HG03139 (cell line): ENCODE results near the gene TBC1D22A.

ENCODE experiments used
- ATAC-seq: cut with Tn5 transposase; IDR thresholded peaks from one replicate; pipeline ENCODE4 v1.9.1; 2021; ENCODE audit not compliant: unreplicated experiment

The TBC1D22A gene

GRCh38 chr22:47066616-47066905, 304.1 kb downstream of the TBC1D22A start:
- ATAC-seq = no peak

DNA sequence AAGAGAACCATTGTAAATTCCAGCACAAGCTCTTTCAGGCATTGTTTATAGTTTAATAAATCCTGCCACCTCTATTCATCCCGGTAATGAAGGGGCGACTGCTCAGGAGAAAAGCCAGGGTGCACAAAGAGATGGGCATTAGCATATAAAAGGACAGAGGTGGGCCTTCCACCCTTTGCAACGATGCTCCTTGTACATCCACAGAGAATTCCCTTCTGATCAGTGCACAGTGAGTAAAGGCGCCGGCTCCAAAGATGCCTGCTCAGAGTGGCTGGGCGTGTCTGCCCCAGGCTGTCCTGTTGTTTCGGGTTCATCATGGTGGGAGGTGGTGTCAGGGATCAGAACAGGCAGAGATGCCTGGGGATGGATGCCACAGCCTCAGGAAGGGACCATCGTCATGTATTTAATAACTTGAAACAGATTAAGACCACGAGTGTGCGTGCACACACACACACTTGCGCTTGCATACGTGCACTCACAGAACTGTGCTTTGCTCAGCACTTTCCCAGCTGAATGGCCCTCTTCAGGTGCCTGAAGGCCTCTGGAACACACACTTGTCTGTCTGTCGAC, 305.0 kb downstream of the TBC1D22A start:
- no peak for ATAC-seq

GRCh38 chr22:47067911-47068625, 305.6 kb downstream of the TBC1D22A start:
- ATAC-seq = no peak

- ATAC-seq = no peak
Measured at GRCh38 chr22:47068626-47068996, 306.2 kb downstream of the TBC1D22A start.

GRCh38 chr22:47069270-47069669, 306.8 kb downstream of the TBC1D22A start:
- ATAC-seq = no peak

- no peak for ATAC-seq
Measured at GRCh38 chr22:47071078-47071806, 308.8 kb downstream of the TBC1D22A start.

DNA sequence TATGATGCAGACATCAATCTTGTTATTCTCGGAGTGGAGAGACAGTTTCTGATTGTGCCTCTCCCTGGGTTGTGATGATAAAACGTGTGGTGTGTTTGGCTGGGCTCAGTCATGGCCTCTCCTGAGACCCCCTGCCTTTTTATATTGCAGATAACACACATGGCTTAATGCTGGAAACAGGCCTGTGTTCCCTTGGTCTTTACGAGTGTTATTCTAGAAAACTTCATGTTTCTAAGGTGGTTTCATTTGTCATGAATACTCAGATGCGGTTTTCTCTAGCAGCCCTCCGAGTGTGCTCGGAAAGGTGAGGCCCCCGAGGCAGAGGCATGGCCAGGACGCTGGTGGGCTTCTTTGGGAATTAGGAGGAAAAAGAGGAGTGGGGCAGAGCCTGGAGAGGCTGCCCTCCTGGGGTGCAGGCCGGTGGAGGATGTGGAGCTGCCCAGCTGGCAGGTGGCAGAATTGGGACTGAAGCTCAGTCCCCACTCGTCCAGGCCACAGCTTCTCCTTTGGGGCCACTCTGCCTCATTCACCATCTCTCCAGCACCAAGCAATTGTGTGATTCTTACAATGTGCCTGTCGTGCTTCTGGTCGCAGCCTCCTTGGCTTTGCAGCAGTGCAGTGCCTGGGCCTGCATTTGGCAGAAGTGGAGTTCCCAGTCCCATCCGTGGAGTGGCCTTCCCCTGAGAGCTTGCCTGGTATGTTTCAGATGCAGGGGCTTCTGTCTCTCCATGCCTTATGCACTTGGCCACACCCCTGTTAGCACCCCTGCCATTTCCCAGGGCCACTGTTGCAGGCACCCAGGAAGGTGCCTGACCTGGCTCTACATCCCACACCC, 309.6 kb downstream of the TBC1D22A start:
- ATAC-seq = no peak

GRCh38 chr22:47072642-47072967, 310.2 kb downstream of the TBC1D22A start:
- no peak for ATAC-seq

- no peak for ATAC-seq
Measured at GRCh38 chr22:47073075-47073474, 310.6 kb downstream of the TBC1D22A start.

- no peak for ATAC-seq
Measured at GRCh38 chr22:47074105-47074504, 311.7 kb downstream of the TBC1D22A start.

- ATAC-seq = no peak
Measured at GRCh38 chr22:47075568-47075967, 313.1 kb downstream of the TBC1D22A start.

- ATAC-seq = no peak
Measured at GRCh38 chr22:47076758-47077157, 314.3 kb downstream of the TBC1D22A start.

GRCh38 chr22:47080100-47080499, 317.6 kb downstream of the TBC1D22A start:
- no peak for ATAC-seq

GRCh38 chr22:47082505-47082904, 320.1 kb downstream of the TBC1D22A start:
- no peak for ATAC-seq

- ATAC-seq = no peak
Measured at GRCh38 chr22:47083379-47083986, 321.0 kb downstream of the TBC1D22A start.

DNA sequence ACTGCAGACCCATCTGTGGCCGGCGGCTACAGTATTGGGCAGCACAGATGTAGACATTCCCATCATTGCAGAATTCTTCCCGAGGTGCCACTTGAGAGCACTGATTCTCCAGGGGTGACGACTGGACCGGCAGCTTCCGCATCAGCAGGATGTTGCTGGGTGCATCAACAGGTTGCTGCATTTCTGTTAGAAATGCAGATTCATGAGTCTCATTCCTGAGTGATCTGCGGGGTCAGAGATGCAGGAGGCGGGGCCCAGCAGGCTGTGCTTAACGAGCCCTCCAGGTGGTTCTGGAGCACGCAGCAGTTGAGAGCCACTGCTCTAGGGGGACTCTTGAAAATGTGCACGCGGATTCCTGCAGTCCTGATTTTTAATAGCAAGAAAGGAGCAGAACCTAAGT, 321.8 kb downstream of the TBC1D22A start:
- no peak for ATAC-seq

DNA sequence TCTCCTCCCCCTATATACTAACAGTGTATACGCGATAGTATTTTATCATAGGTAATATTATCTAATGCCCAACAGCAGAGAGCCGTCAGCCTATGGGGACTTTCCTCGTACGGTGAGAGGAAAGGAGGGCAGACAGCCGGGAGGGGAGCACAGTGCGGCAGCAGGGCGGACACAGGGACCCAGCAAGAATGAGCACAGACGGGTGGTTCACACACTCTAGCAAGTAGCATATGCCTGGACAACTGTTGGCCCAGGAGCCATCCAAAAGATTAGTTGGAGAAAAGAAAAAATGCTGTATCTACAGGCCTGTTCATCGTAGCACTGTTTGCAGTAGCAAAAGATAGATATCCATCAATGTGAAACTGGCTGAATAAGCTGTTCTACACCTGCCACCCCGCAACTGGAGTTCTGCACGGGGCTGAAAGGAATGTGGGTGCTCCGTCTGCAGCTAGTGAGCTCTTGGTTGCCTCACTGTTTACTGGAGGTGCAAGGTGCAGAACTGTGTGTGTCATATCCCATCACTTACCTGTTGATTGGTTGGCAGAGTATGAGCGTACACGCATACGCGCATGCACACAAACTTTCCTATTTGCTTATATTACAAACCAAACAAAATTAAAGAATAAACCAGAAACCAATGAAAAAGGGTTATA, 324.3 kb downstream of the TBC1D22A start:
- ATAC-seq = no peak

DNA sequence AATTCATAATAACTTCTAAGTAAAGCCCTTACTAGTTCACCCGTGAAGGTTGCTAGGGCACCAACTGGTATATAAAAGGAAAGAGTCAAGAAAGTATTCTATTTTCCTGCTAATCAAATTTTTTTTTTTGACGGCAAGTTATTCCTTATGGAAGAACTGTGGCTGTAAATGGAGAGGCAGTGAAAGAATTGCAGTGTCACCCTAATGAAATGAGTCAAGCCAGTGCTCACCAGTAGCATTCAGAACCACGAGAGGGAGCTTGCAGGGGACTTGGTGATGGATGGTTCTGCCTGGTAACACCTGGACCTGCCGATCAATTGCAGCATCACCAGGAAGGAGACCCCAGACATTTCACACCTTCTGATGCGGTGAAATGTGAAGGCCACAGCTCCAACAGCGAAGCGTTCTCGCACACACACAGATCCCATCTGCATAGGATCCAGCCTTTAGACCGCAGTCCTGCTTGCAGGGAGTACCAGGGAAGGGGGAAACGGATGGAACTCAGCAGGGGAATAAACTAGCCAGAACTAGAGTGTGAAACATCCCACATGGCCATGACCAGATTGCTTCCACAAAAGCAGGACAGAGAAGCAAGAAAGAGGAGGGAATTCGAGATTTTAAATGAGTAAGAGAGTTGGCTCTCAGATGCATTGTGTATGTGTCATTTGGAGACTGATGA, 326.2 kb downstream of the TBC1D22A start:
- ATAC-seq = no peak

DNA sequence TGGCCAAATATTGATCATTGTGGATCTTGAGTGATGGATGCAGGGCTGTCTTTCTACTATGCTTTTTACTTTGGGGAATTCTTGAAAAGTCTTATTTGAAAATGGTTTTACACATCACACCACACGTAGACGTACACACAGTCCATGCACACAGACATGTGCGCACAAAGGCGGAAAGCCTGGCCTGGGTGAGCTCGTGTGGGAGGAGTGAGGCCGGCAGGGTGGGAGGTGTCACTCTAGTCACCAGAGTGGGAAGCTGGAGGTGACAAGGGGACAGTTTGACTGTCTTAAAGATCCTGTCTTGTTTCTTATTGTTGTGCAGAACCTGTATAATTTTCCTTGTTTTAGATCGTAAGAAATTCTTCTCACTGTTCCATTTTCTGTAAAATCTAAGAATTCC, 326.9 kb downstream of the TBC1D22A start:
- ATAC-seq = no peak

DNA sequence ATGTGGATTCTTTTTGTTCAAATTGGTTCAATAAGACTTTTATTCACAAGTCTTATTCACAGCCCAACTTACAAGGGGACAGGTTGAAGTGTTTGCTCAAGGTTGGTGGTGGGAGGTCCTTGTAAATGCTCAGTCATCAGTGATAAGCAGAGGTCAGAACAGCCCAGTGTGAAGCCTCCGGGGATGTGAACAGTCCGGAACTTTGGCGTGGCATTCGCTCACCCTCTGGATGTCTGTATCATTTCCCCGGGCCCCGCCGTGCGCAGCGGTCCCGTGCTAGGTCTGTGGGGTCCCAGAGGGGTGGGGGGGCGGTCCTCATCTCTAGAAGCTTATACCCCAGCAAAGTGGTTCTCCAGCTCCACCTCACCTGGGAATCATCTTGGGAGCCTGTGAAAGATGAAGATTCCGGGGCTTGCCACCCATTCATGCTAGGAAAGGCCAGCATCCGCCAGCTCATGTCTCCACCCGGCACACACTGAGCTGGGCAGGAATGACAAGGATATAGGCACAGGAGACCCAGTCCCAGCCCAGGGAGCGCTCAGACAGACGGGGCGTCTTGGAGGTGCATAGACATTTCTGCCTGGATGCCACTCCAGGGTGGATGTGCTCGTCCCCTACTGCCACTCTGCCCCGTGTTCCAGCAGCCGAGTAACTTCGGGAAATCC, 327.5 kb downstream of the TBC1D22A start:
- no peak for ATAC-seq
